Activated T-cell treated with anti-CD3 and anti-CD28 coated beads for 1 hour (primary cell): Measurements from ENCODE around the gene DMP1.
A peak's percentile ranks its signal among the peaks of the same experiment; 100 is the strongest.

Experiments used
- DNase-seq: peaks from one replicate; pipeline ENCODE4 v3.0.0-alpha.2; 2020; ENCODE audit warnings: low read depth

Gene DMP1

DNA sequence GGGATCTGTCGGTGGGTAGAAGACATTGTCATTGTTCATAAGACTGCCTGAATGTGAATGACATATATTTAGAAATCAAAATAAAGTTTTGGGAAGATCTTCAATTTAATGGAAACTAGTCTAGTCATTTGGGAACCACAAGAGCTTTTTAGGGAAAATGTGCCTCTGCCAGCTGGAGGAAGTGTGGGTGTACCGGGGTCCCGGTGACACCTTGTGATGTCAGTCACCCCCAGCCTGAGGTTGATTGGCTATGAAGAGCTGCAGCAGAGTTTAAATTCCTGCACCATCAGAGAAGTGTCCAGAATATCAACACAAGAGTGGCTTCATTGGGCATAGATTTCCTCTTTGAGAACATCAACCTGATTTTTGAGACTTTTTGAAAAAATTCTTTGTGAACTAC lies at the start of gene DMP1:
TSS of gene DMP1 (plus strand) at position 301 of the 400 bp plus-strand sequence. CDS start 6,213 bp downstream, outside the sequence.
- DNase-seq: no peak

DNA sequence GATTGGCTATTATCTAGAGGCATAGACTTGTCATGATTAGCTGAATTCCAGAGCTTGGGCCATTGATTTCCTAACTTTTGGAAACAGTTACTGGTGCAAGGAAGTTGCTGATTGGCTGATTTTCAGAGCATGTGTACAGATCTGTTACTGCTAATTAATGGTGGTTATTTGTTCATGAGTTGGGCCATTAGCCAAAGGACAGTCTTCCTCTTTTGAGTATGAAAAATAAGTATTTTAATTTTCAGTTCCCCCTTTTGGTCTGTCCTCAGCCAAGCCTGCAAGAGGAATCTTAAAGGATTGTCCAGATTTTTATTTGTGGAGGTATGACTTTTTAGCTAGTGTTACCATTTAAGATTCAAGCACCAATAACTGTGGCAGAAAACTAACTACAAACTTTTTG lies 48.7 kb upstream of the DMP1 start:
- no peak for DNase-seq

GRCh38 chr4:87608229-87608628 lies 41.9 kb upstream of the DMP1 start, which contains the start of gene DSPP:
DSPP (plus strand) TSS chr4:87608529; CDS start chr4:87610909, 2,380 bp downstream.
- no peak for DNase-seq

DNA sequence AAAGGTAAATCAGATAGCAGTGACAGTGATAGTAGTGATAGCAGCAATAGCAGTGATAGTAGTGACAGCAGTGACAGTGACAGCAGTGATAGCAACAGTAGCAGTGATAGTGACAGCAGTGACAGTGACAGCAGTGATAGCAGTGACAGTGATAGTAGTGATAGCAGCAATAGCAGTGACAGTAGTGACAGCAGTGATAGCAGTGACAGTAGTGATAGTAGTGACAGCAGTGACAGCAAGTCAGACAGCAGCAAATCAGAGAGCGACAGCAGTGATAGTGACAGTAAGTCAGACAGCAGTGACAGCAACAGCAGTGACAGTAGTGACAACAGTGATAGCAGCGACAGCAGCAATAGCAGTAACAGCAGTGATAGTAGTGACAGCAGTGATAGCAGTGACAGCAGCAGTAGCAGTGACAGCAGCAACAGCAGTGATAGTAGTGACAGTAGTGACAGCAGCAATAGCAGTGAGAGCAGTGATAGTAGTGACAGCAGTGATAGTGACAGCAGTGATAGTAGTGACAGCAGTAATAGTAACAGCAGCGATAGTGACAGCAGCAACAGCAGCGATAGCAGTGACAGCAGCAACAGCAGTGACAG lies 35.7 kb upstream of the DMP1 start:
- no peak for DNase-seq

DNA sequence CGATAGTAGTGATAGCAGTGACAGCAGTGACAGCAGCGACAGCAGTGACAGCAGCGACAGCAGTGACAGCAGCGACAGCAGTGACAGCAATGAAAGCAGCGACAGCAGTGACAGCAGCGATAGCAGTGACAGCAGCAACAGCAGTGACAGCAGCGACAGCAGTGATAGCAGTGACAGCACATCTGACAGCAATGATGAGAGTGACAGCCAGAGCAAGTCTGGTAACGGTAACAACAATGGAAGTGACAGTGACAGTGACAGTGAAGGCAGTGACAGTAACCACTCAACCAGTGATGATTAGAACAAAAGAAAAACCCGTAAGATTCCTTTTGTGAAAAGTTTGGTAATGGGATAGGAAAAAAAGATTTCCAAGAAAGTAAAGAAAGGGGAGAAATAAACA lies 33.8 kb upstream of the DMP1 start:
- no peak for DNase-seq

DNA sequence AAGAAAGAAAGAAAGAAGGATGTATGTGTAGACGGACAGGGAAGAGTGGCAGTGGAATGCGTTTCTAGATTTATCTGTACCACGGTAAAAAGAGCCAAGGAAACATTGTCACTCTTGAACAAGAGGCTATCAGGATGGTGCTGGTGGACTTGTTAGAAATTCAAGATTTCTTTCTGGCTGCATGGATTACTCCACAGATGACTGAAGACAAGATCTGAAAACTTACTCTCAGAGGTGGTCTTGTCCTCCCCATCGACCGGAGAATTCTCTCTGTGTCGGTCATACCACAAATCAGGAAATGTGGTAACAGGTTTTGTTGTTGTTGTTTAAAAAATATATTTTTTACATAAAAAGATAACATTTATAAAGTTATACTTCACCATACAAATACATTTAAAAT lies 30.0 kb upstream of the DMP1 start:
- DNase-seq: no peak

GRCh38 chr4:87620491-87620890 lies 29.6 kb upstream of the DMP1 start:
- no peak for DNase-seq

DNA sequence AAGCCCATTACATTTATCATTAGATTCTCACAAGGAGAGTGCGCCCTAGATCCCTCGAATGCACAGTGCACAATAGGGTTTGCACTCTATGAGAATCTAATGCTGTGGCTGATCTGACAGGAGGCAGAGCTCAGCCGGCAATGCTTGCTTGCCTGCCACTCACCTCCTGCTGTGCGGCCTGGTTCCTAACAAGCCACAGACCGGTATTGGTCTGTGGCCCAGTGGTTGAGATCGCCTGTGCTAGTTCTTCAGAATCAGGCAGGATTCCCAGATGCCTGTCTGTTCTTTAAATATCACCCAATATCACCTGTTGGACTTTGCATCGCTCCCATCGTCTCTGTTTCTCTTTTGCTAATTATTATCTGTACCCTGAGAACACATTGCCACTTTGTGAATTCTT lies 27.8 kb upstream of the DMP1 start:
- DNase-seq: no peak

GRCh38 chr4:87624698-87625097 lies 25.4 kb upstream of the DMP1 start:
- DNase-seq: no peak

GRCh38 chr4:87631668-87632067 lies 18.4 kb upstream of the DMP1 start:
- no peak for DNase-seq

DNA sequence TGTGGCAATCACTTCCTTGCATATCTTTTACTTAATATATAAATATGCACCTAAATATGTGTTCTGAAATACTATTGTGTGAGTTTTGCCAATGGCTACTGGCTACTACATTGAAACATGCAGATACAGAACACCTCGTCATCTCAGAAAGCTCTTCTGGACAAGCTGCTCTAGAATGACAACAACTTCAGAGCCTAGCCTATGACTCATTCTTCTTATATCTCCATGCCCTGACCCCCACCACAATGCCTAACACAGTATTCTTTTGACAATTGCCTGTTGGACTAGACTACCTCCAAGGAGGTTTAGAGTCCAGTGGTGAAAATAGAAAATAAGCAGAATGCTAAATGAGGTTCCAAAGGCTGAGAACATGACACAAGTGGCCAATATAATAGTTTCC lies 17.6 kb upstream of the DMP1 start:
- DNase-seq: no peak

- no peak for DNase-seq
These were observed 16.8 kb upstream of the DMP1 start for GRCh38 chr4:87633243-87633642.

- DNase-seq: no peak
These were observed 5.8 kb upstream of the DMP1 start for GRCh38 chr4:87644286-87644685.

GRCh38 chr4:87650938-87651337 lies 858 bp downstream of the DMP1 start:
- no peak for DNase-seq

- no peak for DNase-seq
These were observed 1.9 kb downstream of the DMP1 start for GRCh38 chr4:87651941-87652340.

- DNase-seq: no peak
These were observed 4.5 kb downstream of the DMP1 start for GRCh38 chr4:87654487-87655044.

DNA sequence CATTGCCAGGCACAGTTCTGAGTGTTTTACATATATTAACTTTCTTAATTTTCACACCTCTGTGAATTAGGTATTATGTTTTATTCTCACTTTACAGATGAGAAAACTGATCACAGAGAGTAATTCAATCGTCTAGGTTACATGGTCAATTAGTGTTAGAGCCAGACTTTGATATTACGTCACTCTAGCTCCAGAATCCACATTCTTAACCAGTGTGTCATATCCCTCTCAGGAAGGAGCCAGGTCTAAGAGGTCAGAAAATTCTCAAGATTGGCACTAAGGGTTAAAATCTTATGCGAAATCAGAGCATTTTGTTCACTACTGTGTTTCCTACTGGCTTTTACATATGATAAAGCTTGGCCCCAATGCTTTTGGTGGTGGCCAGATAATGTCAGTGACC lies 7.4 kb downstream of the DMP1 start:
- no peak for DNase-seq

- no peak for DNase-seq
These were observed 9.3 kb downstream of the DMP1 start for GRCh38 chr4:87659247-87659931.

GRCh38 chr4:87662871-87663270 lies 12.8 kb downstream of the DMP1 start:
- no peak for DNase-seq

DNA sequence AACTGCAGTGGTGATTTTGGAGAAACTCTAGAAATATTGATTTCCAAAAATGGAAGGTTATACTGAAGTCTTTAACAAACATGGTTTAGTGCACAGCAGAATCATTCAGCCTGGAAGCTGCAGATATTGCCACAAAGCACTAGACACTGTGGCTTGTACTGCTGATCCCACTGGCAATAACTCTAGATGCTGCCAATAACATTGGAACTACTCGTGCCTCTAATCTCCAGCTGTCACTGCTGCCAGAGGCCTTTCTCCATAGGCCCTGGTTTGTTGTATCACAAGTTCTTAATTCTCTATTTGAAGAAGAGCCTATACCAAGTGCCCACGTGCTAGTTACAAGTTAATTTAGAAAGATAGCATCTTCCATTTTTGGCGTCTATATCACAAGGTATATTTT lies 19.3 kb downstream of the DMP1 start:
- DNase-seq: no peak

DNA sequence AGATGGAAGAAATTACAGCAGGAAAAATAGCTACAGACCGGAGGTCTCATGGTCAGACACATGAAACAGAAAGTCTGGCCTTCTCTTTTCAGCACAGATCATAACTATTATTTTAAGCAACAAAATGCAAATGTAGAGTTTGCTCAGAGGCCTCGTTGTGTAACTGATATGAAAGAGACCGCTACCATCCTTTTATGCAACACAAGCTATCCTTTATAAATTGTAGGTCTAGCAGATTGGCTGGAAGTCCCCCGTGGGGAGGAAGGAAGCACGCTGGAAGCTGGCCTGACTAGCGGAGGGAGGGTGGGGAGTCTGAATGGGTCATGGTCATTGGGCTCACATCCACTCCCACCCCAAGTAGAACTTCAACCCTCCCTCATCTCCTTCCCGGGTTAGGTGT lies 27.7 kb downstream of the DMP1 start:
- DNase-seq: no peak

DNA sequence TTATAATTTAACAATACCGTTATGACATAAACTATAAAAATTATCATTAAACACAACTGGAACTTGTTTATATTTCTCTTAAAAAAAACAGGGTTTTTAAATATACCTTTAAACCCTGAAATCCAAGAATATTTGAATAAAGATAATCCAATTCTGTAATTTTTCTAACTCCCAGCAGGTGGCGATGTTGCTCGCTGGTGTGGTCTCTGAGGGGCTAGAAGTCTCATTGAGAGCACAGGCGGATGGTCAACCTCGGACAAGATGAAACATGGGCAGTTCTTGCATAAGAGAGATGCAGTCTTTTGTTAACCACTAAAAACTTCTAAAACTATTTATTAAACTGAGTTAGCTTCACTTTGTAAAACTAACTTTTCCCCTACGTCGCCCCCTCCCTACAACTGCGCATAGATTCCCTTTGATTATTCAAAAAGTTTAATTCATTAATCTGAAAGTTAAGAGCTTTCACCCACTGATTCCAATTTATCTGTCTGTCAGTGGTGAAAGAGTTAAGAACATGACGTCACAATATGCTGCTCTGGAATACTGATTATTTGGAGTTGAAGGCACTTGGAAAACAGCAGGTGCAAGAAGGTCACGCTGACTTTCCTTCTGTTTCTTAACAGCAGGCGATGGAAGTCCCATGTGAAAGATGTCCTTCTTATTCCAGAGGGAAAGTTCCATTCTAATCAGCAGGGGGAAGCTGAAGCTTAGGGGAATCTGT lies 29.5 kb downstream of the DMP1 start:
- peak; percentile 17 for DNase-seq

- DNase-seq: no peak
These were observed 30.2 kb downstream of the DMP1 start for GRCh38 chr4:87680271-87680670.
